H1 (cell line): ENCODE results near the gene RAMACL.

Experiments used
- CBX8 ChIP-seq: fragments of 300-800, 300-1000 bp; sonication (generic); IDR thresholded peaks from 2 replicates; pipeline ENCODE4 v1.7.1; 2016; ENCODE audit warnings: low read depth, low read length, borderline replicate concordance
- HDAC2 ChIP-seq, 2 experiments: fragments of 300-600 bp in 1 of 2; sonication (generic) in 1 of 2; IDR thresholded peaks; 2 replicates each; pipeline ENCODE4 v1.6.1; 2011 to 2012; ENCODE audit warnings: low read depth in 2 of 2, low read length in 2 of 2, mild to moderate bottlenecking in 2 of 2, moderate library complexity in 2 of 2, borderline replicate concordance in 1 of 2, inconsistent platforms in 1 of 2
- JUN ChIP-seq: IDR thresholded peaks from 2 replicates; pipeline ENCODE4 v1.6.1; 2011; ENCODE audit warnings: low read depth, mild to moderate bottlenecking, improper control_type of control experiment, low read length
- POLR2A ChIP-seq, 2 experiments: IDR thresholded peaks; 1 replicate in 1 of 2; 2 replicates in 1 of 2; pipeline ENCODE4 v1.6.1; 2011; ENCODE audit warnings: low read depth in 2 of 2, low read length in 2 of 2, mild to moderate bottlenecking in 2 of 2; ENCODE audit errors: control extremely low read depth in 1 of 2
- POLR2AphosphoS5 ChIP-seq: IDR thresholded peaks from 2 replicates; pipeline ENCODE4 v1.6.1; 2011; ENCODE audit warnings: low read depth, low read length
- SP1 ChIP-seq: IDR thresholded peaks from 2 replicates; pipeline ENCODE4 v1.6.1; 2011; ENCODE audit warnings: low read depth, low read length
- TF ChIP-seq, protein P1 (sequence below), 3 experiments: IDR thresholded peaks; 1 replicate in 2 of 3; 2 replicates in 1 of 3; pipeline versions ENCODE4 v1.5.1 to v1.6.1; 2011; ENCODE audit warnings: low read length in 3 of 3, mild to moderate bottlenecking in 3 of 3, inconsistent platforms in 2 of 3, low read depth in 1 of 3, moderate library complexity in 1 of 3; ENCODE audit not compliant: insufficient read depth in 1 of 3; ENCODE audit errors: control extremely low read depth in 1 of 3

DNA sequence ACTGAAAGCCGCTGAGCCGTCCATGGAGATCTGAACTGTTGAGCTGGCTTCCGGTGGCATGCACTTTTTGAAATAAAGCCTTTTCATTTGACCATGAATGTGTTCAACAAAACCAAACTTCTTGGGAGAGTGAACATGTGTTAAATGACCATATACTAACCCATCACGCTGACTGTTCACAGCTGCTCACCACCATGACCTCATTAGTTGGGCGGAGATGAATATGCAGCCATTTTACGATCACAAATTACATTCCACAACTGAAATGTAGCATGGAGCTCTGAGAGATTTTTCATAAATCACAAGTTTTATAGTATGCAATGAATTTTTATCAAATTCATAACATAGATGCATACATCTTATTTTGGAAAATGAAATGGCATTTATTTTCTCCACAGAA lies 4.2 kb downstream of the RAMACL start:
- TF ChIP-seq HDAC2 (IDR thresholded peaks at IDR 0.05; ENCODE audit: borderline replicate concordance in 1 of 2, low read depth in 2 of 2, low read length in 2 of 2), result no peak
- TF ChIP-seq, protein P1, sequence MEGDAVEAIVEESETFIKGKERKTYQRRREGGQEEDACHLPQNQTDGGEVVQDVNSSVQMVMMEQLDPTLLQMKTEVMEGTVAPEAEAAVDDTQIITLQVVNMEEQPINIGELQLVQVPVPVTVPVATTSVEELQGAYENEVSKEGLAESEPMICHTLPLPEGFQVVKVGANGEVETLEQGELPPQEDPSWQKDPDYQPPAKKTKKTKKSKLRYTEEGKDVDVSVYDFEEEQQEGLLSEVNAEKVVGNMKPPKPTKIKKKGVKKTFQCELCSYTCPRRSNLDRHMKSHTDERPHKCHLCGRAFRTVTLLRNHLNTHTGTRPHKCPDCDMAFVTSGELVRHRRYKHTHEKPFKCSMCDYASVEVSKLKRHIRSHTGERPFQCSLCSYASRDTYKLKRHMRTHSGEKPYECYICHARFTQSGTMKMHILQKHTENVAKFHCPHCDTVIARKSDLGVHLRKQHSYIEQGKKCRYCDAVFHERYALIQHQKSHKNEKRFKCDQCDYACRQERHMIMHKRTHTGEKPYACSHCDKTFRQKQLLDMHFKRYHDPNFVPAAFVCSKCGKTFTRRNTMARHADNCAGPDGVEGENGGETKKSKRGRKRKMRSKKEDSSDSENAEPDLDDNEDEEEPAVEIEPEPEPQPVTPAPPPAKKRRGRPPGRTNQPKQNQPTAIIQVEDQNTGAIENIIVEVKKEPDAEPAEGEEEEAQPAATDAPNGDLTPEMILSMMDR (IDR thresholded peaks at IDR 0.05; ENCODE audit: control extremely low read depth in 1 of 3, insufficient read depth in 1 of 3, low read depth in 1 of 3, low read length in 3 of 3), result no peak
- TF ChIP-seq POLR2A (IDR thresholded peaks at IDR 0.05; ENCODE audit: control extremely low read depth in 1 of 2, low read depth in 2 of 2, low read length in 2 of 2), result no peak
- TF ChIP-seq POLR2AphosphoS5, result no peak
- TF ChIP-seq SP1, result no peak
- no peak for TF ChIP-seq JUN
- no peak for TF ChIP-seq CBX8
